Thyroid gland (tissue), 4 donors: ENCODE measurements around the gene LSAMP.

Source experiments
- CTCF ChIP-seq, 6 experiments: fragments of 200-600 bp in 3 of 6; fragments of 450-650 bp in 3 of 6; sonication (generic) in 3 of 6; IDR thresholded peaks; one replicate each; pipeline ENCODE4 v1.5.1; 2016 to 2019; ENCODE audit warnings: antibody characterized with exemption in 6 of 6, mild to moderate bottlenecking in 2 of 6, inconsistent platforms in 1 of 6, moderate library complexity in 1 of 6
- POLR2A ChIP-seq, 2 donors: fragments of 450-650 bp; IDR thresholded peaks; one replicate each; pipeline ENCODE4 v1.6.1; 2017; ENCODE audit warnings: antibody characterized with exemption in 2 of 2, mild to moderate bottlenecking in 2 of 2, moderate library complexity in 1 of 2

- no peak for TF ChIP-seq CTCF (IDR thresholded peaks at IDR 0.05)
- no peak for TF ChIP-seq POLR2A (IDR thresholded peaks at IDR 0.05)
Measured at GRCh38 chr3:115875460-115875859, 569.8 kb downstream of the LSAMP start.
